Measurements from ENCODE around the gene GSDME. TPM values are rescaled to one million over a fixed set of nuclear protein-coding genes. Genes with fewer than 3 reads are reported as not detected.

Gene GSDME
- total and polyA plus RNA-seq, 8 donors = 8.3 to 16.6 (median 12.4) TPM

DNA sequence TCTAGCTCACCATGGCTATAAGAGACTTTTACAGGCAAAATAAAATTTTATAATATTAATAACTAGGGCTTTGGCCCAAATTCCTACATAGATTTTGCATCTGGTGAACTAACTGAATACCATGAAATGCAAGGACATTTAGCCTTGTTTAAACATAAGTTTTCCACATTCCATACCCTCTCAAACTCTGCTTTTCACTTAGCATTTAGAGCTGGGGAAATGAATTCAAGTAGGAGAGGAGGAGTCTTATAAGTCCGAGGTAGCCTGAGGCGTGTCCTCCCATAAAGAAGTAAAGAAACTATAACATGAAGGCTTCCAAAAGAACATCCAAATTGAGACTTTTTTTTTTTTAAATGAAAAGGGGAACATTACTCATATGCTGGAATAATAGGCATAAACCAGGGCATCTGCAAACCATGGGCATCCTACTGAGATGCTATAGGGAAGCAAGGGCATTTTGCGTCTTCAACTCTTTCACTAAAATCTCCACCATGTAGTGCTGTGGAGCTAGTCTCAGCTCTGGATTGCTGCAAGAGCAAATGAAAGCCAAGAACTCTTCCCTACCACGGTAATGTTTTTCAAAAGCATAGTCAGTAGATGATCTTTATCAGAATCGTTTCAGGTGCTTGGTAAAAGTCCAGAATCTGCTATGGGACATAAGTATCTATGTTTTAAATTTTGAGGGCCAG lies 104.9 kb downstream of the GSDME start:
- Histone ChIP-seq H3K4me1 (no peaks in the 10 kb centered on the region), H3K36me3 (no peaks in the 10 kb centered on the region), H3K27ac (no peak overlapping the region), H3K27me3 (no peaks in the 10 kb centered on the region), H3K4me3 (no peak overlapping the region), H3K9me3 (no peaks in the 10 kb centered on the region)
- intact Hi-C loops (cut with DNase I) = no loop called here
- no peak for ATAC-seq
- TF ChIP-seq, protein P1, sequence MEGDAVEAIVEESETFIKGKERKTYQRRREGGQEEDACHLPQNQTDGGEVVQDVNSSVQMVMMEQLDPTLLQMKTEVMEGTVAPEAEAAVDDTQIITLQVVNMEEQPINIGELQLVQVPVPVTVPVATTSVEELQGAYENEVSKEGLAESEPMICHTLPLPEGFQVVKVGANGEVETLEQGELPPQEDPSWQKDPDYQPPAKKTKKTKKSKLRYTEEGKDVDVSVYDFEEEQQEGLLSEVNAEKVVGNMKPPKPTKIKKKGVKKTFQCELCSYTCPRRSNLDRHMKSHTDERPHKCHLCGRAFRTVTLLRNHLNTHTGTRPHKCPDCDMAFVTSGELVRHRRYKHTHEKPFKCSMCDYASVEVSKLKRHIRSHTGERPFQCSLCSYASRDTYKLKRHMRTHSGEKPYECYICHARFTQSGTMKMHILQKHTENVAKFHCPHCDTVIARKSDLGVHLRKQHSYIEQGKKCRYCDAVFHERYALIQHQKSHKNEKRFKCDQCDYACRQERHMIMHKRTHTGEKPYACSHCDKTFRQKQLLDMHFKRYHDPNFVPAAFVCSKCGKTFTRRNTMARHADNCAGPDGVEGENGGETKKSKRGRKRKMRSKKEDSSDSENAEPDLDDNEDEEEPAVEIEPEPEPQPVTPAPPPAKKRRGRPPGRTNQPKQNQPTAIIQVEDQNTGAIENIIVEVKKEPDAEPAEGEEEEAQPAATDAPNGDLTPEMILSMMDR (IDR thresholded peaks at IDR 0.05) = no peak
- no peak for DNase-seq

Other genes starting within 250 kb of the GSDME start
- gene PALS2, start 184.0 kb downstream of the GSDME start, total RNA-seq = 10 to 100 TPM; 16.0 to 27.3 TPM
- gene PALS2, start 184.0 kb downstream of the GSDME start, polyA plus RNA-seq (ENCODE audit: insufficient read length in 6 of 6) = 10 to 100 TPM in 3 of 6 donors, 1 to 10 TPM in 3; 7.5 to 13.2 (median 10.0) TPM
- gene OSBPL3, start 222.7 kb upstream of the GSDME start, total RNA-seq = 10 to 100 TPM; 21.4 to 30.5 TPM
- 1 to 10 TPM; 2.3 to 4.3 (median 3.1) TPM for gene OSBPL3, start 222.7 kb upstream of the GSDME start, polyA plus RNA-seq (ENCODE audit: insufficient read length in 6 of 6)

Data from left lung (tissue), 10 donors.